Fibroblast of lung (primary cell): ENCODE data around the gene PDE6A. TPM values are rescaled to one million over a fixed set of nuclear protein-coding genes. Genes with fewer than 3 reads are reported as not detected.

Experiments used
- DNase-seq, 2 donors: peaks; one replicate each; pipeline versions ENCODE4 v3.0.0 to v3.0.0-alpha.2; 2010; ENCODE audit warnings: low read depth in 2 of 2
- H2AFZ ChIP-seq: 2 replicates; pipeline ENCODE4 v1.5.1; 2012; ENCODE audit warnings: low read length, control low read depth, inconsistent platforms
- H3K27ac ChIP-seq: 2 replicates; pipeline ENCODE4 v1.5.1; 2011; ENCODE audit warnings: low read length, control low read depth; ENCODE audit not compliant: insufficient read depth
- H3K27me3 ChIP-seq: 2 replicates; pipeline ENCODE4 v1.5.1; 2011; ENCODE audit warnings: mild to moderate bottlenecking, low read length; ENCODE audit not compliant: control insufficient read depth, insufficient read depth
- H3K36me3 ChIP-seq: 2 replicates; pipeline ENCODE4 v1.5.1; 2011; ENCODE audit warnings: low read length; ENCODE audit not compliant: control insufficient read depth, insufficient read depth
- H3K4me1 ChIP-seq: 2 replicates; pipeline ENCODE4 v1.5.1; 2011; ENCODE audit warnings: low read length; ENCODE audit not compliant: control insufficient read depth, insufficient read depth; ENCODE audit errors: extremely low read depth
- H3K4me2 ChIP-seq: 2 replicates; pipeline ENCODE4 v1.5.1; 2011; ENCODE audit warnings: low read length, control low read depth; ENCODE audit not compliant: insufficient read depth; ENCODE audit errors: extremely low read depth
- H3K4me3 ChIP-seq, 4 experiments: fragments of 200-600 bp in 1 of 4; sonication (generic) in 1 of 4; replicated peaks in 1 of 4; 2 replicates each; pipeline ENCODE4 v1.5.1; 2011 to 2016; ENCODE audit warnings: low read length in 4 of 4, low read depth in 3 of 4, mild to moderate bottlenecking in 3 of 4, control low read depth in 2 of 4, inconsistent platforms in 1 of 4, mixed read lengths in 1 of 4; ENCODE audit not compliant: insufficient read depth in 1 of 4; ENCODE audit errors: control extremely low read depth in 1 of 4
- H3K79me2 ChIP-seq: 2 replicates; pipeline ENCODE4 v1.5.1; 2012; ENCODE audit warnings: mild to moderate bottlenecking, low read length, inconsistent platforms; ENCODE audit not compliant: control insufficient read depth, insufficient read depth
- H3K9ac ChIP-seq: 2 replicates; pipeline ENCODE4 v1.5.1; 2011; ENCODE audit warnings: mild to moderate bottlenecking, low read length, control low read depth; ENCODE audit not compliant: insufficient read depth
- H3K9me3 ChIP-seq: 2 replicates; pipeline ENCODE4 v1.5.1; 2012; ENCODE audit warnings: low read depth, low read length; ENCODE audit not compliant: control insufficient read depth, insufficient read depth
- H4K20me1 ChIP-seq: 2 replicates; pipeline ENCODE4 v1.5.1; 2011; ENCODE audit warnings: low read length; ENCODE audit not compliant: control insufficient read depth, insufficient read depth; ENCODE audit errors: extremely low read depth
- EZH2 ChIP-seq: IDR thresholded peaks from 2 replicates; pipeline ENCODE4 v1.5.1; 2012; ENCODE audit warnings: low read length, control low read depth, mild to moderate bottlenecking; ENCODE audit errors: missing control alignments
- polyA plus RNA-seq, 2 donors: library from polyadenylated mRNA; depleted of rRNA in 1 of 2; stranded (reverse) in 1 of 2; unstranded in 1 of 2; fragments of >200 nt; gene quantifications; 2 replicates each; pipeline ENCODE4 v1.2.1, GENCODE V29; 2011 to 2012; ENCODE audit warnings: missing spikeins in 1 of 2
- total RNA-seq: library from RNA; depleted of rRNA; stranded (reverse); fragments of >200 nt; gene quantifications from 2 replicates; pipeline ENCODE4 v1.2.1, GENCODE V29; 2014
- TF ChIP-seq, protein P1 (sequence below), 2 donors: IDR thresholded peaks in 1 of 2; conservative IDR thresholded peaks in 1 of 2; 1 replicate in 1 of 2; 2 replicates in 1 of 2; pipeline ENCODE4 v1.5.1; 2011 to 2012; ENCODE audit warnings: low read length in 2 of 2, control low read depth in 1 of 2, inconsistent platforms in 1 of 2, low read depth in 1 of 2, mild to moderate bottlenecking in 1 of 2

The PDE6A gene
- total and polyA plus RNA-seq, 2 donors (not counting 1 experiment from before 2014, with no cell fraction given) = under 0.01 TPM; not detected in 1

DNA sequence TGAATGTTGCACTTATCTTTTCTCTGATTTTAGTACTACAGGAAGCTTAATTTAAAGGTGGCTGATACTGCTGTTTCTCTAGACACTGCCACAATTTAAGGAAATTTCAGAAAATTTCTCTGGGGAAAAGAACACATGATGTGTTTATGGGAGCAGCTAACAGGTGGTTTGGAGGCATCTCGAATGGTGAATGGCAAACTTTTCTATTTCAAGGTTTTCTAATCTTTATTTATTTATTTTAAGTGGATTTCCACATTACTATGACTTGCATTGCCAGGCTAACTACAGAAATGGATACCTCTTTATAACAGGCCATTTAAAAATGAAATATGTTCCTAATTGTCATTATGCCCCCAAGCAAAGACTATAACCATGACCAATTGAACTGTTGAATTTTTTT lies 50.4 kb downstream of the PDE6A start:
- H3K79me2 ChIP-seq = no peaks in the 10 kb centered on the region
- DNase-seq = no peak
- H3K4me3 ChIP-seq = no peak overlapping the region
- TF ChIP-seq, protein P1, sequence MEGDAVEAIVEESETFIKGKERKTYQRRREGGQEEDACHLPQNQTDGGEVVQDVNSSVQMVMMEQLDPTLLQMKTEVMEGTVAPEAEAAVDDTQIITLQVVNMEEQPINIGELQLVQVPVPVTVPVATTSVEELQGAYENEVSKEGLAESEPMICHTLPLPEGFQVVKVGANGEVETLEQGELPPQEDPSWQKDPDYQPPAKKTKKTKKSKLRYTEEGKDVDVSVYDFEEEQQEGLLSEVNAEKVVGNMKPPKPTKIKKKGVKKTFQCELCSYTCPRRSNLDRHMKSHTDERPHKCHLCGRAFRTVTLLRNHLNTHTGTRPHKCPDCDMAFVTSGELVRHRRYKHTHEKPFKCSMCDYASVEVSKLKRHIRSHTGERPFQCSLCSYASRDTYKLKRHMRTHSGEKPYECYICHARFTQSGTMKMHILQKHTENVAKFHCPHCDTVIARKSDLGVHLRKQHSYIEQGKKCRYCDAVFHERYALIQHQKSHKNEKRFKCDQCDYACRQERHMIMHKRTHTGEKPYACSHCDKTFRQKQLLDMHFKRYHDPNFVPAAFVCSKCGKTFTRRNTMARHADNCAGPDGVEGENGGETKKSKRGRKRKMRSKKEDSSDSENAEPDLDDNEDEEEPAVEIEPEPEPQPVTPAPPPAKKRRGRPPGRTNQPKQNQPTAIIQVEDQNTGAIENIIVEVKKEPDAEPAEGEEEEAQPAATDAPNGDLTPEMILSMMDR (conservative IDR thresholded peaks at IDR 0.05 in 1 of 2, IDR thresholded peaks at IDR 0.05 in 1 of 2; ENCODE audit: low read depth in 1 of 2, low read length in 2 of 2) = no peak
- TF ChIP-seq EZH2 = no peak
- no peaks in the 10 kb centered on the region for H3K36me3 ChIP-seq
- no peak overlapping the region for H3K4me2 ChIP-seq
- H4K20me1 ChIP-seq = no peaks in the 10 kb centered on the region
- no peaks in the 10 kb centered on the region for H3K4me1 ChIP-seq
- H3K9ac ChIP-seq = no peak overlapping the region
- no peaks in the 10 kb centered on the region for H3K9me3 ChIP-seq
- H2AFZ ChIP-seq = no peak overlapping the region
- no peak overlapping the region for H3K27ac ChIP-seq
- no peaks in the 10 kb centered on the region for H3K27me3 ChIP-seq

DNA sequence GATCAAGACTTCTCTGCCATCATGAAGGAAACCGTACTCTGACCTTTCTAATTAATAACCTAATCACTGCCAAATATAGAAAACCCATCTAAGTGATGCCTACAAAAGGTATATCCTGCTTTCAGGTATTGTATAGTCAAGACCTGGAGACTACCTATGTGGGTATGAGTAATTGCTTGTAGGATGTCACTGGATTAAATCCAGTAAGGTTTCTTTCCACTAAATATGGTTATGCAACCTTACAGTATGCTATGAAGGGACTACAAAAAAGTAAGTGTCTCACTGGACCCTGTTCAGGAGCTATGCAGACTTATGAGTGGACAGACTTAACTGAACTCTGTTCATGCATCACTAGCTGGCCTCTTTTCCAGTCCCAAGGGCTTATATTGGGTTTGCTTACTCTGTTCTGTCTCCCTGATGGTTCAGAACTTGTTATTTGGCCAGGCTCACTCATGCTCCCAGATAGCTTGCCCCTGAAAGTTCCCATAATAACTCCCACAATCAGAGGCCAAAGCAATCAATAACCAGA lies 51.1 kb downstream of the PDE6A start:
- Histone ChIP-seq H3K79me2 (no peaks in the 10 kb centered on the region), H3K4me2 (no peak overlapping the region), H4K20me1 (no peaks in the 10 kb centered on the region), H3K9ac (no peak overlapping the region), H3K27me3 (no peaks in the 10 kb centered on the region), H3K27ac (no peak overlapping the region), H2AFZ (no peak overlapping the region), H3K9me3 (no peaks in the 10 kb centered on the region), H3K36me3 (no peaks in the 10 kb centered on the region), H3K4me3 (no peak overlapping the region), H3K4me1 (no peaks in the 10 kb centered on the region)
- no peak for TF ChIP-seq EZH2
- TF ChIP-seq, protein P1 (conservative IDR thresholded peaks at IDR 0.05 in 1 of 2, IDR thresholded peaks at IDR 0.05 in 1 of 2; ENCODE audit: low read depth in 1 of 2, low read length in 2 of 2) = no peak
- DNase-seq = peak in 1 of 2 donors; percentile 29

DNA sequence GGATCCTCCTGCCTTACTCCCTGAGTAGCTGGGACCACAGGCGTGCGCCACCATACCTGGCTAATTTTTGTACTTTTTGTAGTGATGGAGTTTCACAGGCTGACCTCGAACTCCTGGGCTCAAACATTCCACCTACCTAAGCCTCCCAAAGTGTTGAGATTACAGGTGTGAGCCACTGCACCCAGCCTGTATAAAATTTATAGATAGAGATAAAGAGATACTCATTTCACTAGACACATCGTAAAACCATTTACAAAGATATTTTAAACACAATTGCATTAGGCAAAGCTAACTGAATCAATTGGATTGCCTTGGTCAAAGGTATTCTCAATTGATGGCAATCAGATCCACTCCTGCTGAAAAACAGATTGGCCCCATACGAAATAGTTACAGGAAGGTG lies 52.0 kb downstream of the PDE6A start:
- no peaks in the 10 kb centered on the region for H4K20me1 ChIP-seq
- H3K4me1 ChIP-seq = no peaks in the 10 kb centered on the region
- H2AFZ ChIP-seq = no peak overlapping the region
- no peak for DNase-seq
- TF ChIP-seq EZH2 = no peak
- TF ChIP-seq, protein P1 (conservative IDR thresholded peaks at IDR 0.05 in 1 of 2, IDR thresholded peaks at IDR 0.05 in 1 of 2; ENCODE audit: low read depth in 1 of 2, low read length in 2 of 2) = no peak
- no peak overlapping the region for H3K4me2 ChIP-seq
- no peaks in the 10 kb centered on the region for H3K36me3 ChIP-seq
- no peaks in the 10 kb centered on the region for H3K9me3 ChIP-seq
- no peak overlapping the region for H3K9ac ChIP-seq
- H3K27me3 ChIP-seq = no peaks in the 10 kb centered on the region
- H3K4me3 ChIP-seq = no peak overlapping the region
- no peaks in the 10 kb centered on the region for H3K79me2 ChIP-seq
- no peak overlapping the region for H3K27ac ChIP-seq
